Adrenal gland (tissue), 5 donors: ENCODE measurements around the gene CHP2.

Experiments
- POLR2A ChIP-seq, 2 donors: fragments of 450-650 bp; IDR thresholded peaks; one replicate each; pipeline ENCODE4 v1.6.1; 2017; ENCODE audit warnings: antibody characterized with exemption in 2 of 2, mild to moderate bottlenecking in 2 of 2, moderate library complexity in 1 of 2
- TF ChIP-seq, protein P1 (sequence below), 6 experiments: fragments of 450-650 bp in 4 of 6; fragments of 200-600 bp in 2 of 6; sonication (generic) in 1 of 6; IDR thresholded peaks; 1 replicate in 5 of 6; 2 replicates in 1 of 6; pipeline versions ENCODE4 v1.5.1 to v1.8.0; 2016 to 2021; ENCODE audit warnings: antibody characterized with exemption in 6 of 6, mild to moderate bottlenecking in 2 of 6, moderate library complexity in 1 of 6
- donor health status: DM: no; HTN: no; CAD: no.

DNA sequence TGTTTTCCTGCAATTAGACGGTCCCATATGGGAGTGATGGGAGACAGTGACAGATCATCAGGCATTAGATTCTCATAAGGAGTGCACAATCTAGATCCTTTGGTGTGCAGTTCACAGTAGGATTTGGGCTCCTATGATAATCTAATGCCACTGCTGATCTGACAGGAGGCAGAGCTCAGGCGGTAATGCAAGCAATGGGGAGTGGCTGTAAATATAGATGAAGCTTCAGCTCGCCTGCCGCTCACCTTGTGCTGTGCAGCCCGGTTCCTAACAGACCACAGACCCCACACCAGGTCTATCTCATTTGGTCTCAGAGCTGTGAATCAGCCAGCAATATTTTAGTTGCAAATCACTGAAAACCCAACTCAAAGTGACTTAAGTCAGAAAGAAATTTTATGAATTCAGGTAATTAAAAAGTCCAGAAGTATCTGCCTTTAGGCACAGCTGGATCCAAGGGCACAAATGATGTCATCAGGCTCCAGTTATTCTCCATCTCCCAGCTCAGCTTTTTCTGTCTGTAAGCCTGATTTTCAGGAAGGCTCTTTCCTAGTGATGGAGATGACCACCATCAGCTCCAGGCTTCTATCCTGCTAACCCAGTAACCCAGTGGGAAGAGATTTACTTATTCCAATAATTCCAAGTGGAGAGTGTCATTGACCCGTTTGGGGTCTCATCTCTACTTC lies 3.3 kb downstream of the CHP2 start:
- TF ChIP-seq, protein P1, sequence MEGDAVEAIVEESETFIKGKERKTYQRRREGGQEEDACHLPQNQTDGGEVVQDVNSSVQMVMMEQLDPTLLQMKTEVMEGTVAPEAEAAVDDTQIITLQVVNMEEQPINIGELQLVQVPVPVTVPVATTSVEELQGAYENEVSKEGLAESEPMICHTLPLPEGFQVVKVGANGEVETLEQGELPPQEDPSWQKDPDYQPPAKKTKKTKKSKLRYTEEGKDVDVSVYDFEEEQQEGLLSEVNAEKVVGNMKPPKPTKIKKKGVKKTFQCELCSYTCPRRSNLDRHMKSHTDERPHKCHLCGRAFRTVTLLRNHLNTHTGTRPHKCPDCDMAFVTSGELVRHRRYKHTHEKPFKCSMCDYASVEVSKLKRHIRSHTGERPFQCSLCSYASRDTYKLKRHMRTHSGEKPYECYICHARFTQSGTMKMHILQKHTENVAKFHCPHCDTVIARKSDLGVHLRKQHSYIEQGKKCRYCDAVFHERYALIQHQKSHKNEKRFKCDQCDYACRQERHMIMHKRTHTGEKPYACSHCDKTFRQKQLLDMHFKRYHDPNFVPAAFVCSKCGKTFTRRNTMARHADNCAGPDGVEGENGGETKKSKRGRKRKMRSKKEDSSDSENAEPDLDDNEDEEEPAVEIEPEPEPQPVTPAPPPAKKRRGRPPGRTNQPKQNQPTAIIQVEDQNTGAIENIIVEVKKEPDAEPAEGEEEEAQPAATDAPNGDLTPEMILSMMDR (IDR thresholded peaks at IDR 0.05): no peak
- TF ChIP-seq POLR2A (IDR thresholded peaks at IDR 0.05): no peak
